Stimulated activated CD4-positive, alpha-beta T cell treated with anti-CD3 and anti-CD28 coated beads, Interleukin-2, amount 100 ng/mL, for 4 hours (primary cell): ENCODE results near the gene IL2RA.
"Not testable (repeated sequence)": the region's sequence is repeated elsewhere in the genome, so short reads cannot be mapped to it uniquely, and the experiment has no call there.

ENCODE experiments used
- DNase-seq: peaks from one replicate; pipeline ENCODE4 v3.0.0-alpha.2; 2020; ENCODE audit warnings: low read depth

IL2RA gene

DNA sequence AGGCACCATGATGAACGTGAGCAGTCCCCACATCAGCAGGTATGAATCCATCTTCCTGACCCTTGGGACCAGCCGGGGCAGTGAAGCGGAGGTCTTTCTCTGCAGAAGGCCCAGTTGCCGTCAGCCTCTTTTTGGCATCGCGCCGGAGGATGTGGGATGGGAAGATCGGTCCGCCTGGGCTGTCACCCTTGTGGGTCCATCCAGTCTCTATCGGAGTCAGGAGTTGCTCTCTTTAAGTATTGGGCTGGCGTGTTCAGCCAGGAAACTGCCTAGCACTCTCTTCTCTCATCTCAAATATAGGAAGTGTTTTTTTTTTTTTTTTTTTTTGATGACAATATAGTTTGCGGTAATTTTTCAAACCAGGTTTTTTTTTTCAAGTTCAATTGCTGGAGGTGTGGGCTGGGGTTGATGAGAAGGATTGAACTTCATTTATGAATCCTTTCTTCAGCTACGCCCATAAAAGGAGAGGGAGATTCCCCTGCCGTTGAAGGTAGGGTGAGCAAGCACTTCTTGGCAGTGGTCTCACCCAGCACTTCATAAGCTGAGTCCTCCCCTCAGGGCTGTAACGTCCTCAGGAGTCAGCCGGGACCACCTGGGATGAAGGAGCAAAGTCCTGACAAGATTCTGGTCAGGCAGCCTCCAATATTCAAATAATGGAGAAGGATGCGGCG is at the start of gene IL2RA:
Gene IL2RA, minus strand, starts transcription at position 267 of the 671 bp plus-strand sequence. Its CDS starts 216 bp downstream, at position 51.
- DNase-seq: peak; percentile 63

DNA sequence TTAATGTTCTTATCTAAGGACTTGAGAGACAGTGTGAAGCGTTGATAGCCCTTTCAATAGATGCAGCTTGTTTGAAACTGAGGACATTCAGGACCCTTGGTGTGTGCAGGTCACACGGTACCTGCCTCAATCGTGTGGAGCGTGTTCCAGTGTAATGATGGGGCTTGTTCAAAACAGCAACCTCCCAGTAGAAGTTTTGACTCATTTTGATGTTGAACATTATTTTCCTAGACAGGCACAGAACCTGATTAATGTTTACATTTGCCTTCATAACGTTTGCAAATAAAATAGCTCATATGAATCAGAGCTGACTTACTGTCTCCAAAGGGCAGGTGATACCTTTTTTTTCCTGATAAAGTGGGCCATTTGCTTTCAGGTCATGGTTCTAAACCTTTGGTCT is 48.0 kb upstream of the IL2RA start:
- no peak for DNase-seq

DNA sequence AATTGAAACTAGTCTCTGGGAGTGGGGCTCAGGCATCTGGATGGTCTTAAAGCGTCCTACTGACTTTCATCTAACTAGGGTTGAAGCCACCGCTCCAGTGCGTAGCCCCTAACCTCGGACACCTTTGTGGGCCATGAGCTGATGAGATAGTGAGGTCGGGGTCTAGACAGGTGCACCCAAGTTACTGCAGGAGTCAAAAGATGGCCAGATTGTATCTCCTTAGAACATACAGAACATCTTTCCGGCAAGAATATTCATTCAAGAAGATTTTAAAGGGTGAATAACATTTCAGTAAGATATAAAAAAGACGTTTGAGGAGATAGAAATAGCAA is 47.2 kb upstream of the IL2RA start:
- DNase-seq: no peak

DNA sequence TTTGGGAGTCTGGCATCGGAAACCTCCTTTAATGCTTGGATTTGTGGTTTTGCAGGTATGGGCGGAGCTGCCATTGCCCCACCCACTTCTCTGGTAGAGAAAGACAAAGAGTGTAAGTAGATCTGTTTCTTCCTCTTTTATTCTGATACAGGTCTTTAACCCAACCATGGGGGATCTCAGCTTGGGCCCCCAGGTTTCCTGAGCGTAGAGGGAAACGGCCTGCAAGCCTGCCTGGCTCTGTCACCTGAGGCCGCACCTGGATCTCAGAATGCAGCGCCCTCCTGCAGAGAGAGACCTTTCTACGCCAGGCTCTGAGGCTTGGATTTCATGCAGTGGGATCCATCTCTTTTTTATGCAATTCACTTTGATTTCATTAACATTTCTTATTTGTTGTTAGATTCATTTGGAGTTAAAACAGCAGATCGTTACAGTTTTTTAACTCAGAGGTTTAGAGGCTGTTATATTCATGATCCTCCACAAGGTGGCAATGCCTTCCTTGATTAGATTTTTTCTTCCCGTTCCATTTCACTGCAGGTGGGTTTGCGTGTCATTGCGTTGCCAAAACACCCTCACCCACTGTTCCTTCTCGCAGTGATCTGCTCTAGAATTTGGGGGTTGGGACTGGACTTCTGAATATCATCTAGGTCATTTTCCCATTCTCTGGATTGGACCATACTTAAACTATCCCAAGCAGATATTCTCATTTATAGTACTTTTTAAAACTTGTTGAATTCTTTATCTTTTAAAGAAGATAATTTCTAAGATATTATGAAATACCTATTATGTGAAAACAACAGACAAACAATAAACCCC is 46.7 kb upstream of the IL2RA start:
- DNase-seq: peak; percentile 21

DNA sequence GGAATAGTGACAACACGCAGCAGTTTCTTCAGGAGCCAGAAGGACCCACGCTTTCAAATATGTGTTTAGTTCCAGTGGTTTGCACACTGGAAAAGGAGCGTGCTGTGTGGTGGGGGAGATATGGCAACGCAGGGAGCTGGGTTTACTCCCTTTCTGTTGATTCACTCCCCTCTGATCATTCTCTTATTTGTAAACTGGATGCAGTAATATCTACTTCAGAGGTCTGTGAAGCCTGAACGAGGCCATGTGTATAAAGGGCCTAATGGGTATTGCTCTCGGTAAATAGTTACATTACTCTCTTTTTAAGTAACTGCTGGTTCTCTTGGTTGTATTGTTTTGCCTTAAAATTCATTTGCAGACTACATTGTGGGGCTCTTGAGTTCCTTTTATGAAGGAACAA is 45.9 kb upstream of the IL2RA start:
- DNase-seq: no peak

DNA sequence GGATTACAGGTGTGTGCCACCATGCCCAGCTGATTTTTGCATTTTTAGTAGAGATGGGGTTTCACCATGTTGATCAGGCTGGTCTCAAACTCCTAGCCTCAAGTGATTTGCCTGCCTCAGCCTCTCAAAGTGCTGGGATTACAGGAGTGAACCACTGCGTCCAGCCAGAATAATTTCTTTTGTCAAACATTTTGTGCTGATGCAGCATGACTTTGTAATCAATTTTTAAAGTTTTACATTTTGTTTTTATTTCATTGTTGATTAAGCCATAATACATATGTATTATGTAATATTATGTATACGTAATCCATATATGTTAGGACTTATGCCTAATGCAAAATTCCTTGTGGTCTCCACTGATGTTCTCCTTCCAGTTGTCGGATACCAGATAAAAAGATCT is 45.4 kb upstream of the IL2RA start:
- not testable (repeated sequence) for DNase-seq

DNA sequence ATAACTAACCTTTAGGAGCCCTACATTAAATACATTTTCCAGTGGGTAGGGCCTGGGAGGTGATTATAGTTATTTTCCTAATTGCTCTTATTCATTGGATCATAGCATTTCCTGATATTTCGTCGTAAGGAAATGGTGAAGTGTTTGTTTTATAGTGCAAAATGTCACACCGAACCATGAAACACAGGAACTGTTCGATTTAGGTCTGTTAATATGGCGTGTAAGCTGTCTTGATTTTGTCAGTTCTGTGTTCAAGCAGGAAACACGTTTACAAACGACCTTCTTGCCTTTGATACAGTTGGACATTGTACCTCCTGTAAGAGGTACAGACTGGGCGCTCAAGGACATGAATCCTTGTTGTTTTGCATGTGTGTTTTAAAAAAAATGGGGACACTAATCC is 41.4 kb upstream of the IL2RA start:
- no peak for DNase-seq

DNA sequence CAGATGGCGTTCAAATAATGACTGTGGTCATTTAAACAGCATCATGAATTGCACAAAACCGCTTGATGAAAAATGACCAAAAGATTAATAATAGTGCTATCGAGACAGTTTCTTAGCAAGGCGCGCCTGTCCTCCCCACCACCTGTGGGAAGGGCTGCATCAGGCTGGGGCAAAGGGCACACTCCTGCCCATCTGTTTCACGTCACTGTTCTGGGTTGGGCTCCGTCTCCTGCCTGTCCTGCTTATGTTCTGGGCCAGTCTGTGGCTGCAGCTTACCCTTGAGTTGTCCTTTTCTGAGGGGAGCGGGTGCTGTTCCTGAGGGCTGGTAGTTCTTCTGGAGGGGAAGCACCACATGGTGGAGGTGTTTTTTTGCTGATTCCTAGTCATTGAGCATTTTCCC is 40.0 kb upstream of the IL2RA start:
- DNase-seq: no peak

DNA sequence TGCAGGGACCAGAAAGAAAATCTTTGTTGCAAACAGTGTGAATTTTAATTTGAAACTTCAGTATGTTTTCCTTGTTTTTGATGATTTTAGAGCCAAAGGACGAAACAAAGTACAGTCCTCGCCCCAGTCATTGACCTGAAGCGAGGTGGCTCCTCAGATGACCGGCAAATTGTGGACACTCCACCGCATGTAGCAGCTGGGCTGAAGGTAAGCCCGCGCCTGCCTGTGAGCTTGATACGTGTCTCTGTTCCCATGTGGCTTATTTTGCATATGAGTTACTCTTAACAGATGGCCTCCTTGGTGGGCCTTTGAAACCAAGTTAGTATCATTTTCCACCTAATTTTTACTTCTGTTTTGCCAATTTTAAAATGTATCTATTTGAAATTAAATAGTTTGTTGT is 39.0 kb upstream of the IL2RA start:
- no peak for DNase-seq

DNA sequence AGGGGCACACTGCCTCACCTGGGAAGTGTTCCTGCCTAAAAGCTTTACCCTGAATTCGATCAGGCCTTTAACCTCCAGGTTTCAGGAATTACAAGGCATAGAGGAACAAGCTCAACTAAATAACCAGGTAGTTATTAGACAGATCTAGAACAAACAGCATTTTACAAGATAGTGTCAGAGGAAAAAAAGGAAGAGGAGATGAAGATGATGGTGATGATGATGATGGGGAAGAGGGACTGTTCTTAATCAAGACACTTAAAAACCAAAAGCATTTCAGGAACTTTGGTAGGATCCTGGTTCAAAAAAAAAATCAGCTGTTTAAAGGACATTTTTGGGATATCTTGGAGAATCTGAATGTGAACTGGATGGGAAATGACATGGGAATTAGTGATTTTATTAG is 38.2 kb upstream of the IL2RA start:
- no peak for DNase-seq

DNA sequence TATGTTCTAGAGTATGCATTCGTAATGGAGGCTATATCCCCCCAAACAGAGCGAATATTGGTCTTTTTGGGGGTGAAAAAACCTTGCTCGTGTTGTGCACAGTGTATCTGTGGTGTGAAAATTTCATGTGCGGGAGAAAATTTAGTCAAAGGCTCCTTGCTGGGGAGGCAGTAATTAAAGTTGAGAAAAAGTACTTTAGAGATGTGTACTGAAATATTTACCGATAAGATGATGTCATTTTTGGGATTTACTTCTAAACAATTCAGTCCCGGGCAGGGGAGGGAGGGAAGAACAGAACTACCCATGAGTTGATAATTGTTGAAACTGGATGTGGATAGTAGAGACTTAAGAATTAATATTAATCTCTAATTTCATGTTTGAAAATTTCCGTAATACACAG is 36.0 kb upstream of the IL2RA start:
- DNase-seq: no peak

DNA sequence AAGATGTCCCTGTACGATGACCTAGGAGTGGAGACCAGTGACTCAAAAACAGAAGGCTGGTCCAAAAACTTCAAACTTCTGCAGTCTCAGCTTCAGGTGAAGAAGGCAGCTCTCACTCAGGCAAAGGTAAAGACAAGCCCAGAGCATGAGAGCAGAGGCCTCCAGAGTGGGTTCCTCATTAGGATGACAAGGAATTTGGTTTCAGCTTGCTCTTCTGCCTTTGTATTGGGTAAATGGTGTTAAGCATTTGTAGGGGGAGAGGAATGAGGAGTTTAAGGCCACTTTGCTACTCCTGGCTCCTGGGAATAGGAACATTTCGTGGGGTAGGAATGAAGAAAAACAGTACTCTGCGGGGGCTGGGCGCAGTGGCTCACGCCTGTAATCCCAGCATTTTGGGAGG is 34.9 kb upstream of the IL2RA start:
- DNase-seq: no peak

DNA sequence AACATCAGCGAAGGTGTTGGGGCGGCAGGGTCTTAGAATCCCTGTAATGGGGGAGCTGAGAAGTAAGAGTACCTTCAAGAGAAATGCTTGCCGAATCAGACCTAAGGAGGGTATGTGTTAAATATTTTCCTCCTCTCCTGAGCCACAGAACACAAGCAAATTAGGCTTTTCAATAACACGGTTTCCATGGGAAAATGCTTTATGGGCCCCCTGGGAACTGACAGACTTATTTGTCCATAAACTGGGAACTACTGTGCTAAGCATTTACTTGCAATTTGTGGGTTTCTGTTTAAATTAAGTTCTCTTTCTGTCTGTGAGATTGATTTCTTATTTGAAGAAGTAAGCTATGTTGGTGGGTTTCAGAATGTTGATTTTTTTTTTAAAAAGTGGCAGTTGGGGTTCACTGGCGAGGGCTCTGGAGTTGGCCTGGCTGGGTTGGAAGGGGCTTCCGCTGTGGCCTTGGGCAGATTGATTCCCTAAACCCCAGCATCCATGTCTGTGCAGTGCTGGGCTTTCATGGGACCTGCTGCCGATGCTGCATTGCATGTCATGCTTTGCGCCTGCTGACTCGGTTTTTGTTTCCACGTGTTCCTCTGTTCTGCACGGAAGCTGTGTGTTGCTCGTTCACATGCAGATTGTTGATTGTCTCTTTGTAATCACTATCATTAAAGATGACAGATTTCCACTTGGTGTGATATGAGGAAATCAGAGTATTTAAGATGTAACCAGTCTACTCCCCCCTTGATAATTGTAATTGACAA is 33.8 kb upstream of the IL2RA start:
- DNase-seq: no peak

DNA sequence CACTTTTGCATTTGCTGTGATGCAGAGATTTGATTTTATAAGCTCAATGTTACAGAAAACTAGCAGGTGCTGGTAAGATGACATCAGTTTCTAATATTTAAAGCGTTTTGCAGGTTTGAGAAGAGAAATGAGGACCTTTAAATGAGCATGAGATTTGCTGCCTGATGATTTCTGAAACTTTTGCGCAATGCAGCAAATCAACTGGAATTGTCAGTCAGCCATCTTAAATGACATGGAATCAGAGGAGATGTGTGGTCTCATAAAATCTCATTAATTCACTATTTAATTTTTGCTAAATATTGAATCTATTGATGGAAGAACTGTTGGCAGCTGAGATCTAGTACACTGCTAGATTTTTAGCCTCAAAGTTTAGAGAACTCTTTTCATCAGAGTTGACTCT is 30.6 kb upstream of the IL2RA start:
- no peak for DNase-seq

DNA sequence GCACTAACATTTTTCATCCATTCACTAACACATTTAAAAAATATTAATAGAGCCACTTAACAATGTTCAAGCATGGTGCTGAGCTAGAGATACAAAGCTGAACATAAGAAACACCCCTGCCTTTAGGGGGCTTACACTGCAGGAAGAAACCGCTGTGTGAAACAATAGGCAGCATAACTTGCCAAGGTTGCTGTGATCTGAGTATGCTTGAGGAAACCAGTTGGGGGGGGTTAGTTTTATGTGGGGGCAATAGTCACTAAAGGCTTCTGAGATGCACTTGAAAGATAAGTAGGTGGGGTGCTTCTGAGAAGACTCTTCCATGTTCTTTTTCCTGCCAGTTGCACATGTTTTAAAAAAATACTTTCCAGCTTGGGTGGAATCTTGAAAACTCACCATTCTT is 29.5 kb upstream of the IL2RA start:
- DNase-seq: no peak

DNA sequence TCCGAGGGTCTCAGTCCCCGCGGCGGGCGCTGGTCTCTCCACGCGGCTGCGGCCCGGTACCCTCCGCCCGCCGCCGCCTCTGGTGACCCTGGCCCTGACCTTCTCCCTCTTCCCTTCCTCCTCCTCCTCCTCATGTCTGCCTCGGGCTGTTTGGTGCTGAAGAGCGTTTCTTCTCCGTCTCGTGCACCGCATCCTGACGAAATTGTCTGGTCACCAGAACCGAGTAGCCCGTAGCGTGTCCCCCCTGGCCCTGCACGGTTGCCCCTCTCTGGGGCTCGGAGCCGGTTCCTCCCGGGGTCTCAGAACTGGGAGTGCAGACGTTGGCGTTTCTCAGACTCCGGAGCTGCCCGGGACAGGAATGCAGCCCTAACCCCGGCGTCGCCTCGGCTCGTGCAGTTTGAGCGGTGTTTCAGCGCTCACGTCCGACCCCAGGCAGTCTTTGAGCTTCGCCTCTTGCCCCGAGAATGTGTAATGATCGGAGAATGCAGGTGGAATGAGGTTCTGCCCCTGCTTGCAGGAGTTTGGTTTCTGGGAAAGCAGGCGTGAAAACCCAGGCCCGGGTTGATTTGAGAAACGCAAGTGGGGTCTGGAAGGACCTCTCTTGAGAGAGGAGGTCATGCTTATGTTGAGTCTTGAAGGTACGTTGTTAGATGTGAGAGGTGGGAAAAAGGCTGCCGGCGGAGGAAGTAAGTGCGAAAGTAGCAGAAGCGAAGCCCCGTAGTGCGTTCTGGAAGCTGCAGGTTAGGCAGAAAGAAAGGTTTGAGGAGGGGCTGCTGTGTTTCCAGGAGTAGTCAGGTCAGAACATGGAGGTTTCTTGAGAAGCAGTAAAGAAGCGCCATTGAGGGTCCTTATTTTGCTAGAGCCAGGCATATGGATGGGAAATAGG is 27.4 kb upstream of the IL2RA start:
- DNase-seq: no peak

DNA sequence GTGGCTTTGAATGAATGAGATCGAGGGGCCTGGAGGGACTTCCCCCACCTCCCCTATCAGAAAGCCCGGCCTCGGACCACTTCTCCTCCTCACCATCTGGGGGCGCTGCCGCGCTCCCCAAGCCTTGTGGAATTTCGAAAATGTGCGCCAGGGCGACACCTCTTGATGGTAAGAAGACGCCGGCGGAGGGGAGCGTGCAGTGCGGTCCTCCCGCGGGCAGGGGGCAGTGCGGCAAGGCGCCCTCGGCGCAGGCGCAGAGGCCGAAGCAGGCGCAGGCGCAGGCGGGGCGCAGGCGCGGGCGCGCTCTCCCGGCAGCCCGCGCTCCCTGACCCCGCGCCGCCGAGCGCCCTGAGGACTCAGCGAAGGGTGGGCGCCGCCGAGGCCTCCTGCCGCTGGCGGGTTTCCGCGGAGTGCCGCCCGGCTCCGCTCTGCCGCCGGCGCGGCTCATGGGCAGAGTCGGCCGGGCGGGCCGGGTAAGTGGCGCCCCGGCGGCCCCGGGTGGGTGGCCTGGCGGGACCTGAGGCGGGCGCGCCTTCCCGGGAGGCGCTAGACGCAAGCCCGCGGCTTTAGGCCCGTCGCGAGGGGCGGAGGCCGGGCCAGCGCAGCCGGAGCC is 26.7 kb upstream of the IL2RA start, which contains the start of gene RBM17:
Gene RBM17, plus strand, starts transcription at position 314 of the 613 bp plus-strand sequence. CDS start 8,032 bp downstream, outside the sequence.
- DNase-seq: peak; percentile 97

DNA sequence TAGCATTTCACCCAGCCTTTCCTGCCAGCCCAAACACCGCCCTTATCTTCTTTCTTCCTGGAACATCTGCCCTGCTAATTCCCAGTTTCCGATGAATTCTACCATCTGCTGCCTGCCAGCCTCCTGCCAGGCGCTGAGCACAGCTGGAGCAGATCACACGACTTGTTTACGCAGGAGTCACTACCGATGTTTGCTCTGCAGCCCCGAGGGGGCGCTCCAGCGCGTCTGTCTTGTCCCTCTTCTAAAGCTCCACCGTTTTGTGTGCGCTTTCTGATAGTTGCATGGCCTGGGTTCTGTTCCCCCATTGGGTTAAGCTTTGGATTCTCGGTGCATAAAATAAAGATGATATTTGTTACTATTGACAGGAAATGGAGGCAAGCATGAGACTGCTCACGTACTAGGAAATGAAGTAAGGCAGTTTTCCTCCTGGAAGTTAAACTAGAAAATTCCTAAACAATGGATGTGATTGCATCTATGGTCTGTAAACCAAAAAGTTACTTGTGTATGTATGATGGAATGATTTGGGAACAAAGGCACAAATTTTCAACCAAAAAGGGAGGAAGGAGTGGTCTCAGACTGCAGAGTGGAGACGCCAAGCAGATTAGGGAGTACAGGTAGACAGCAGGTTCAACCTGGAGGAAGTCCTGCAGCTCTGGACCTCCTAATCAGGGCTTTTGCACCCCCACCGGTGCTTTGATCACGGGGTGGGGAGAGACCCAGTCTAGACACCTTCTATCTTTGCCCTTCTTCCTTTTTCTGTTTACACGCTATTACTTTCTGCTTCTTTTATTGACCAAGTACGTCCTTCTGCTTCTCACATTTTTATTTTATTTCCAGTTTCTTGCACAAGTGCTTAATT is 24.4 kb upstream of the IL2RA start:
- peak; percentile 81 for DNase-seq

DNA sequence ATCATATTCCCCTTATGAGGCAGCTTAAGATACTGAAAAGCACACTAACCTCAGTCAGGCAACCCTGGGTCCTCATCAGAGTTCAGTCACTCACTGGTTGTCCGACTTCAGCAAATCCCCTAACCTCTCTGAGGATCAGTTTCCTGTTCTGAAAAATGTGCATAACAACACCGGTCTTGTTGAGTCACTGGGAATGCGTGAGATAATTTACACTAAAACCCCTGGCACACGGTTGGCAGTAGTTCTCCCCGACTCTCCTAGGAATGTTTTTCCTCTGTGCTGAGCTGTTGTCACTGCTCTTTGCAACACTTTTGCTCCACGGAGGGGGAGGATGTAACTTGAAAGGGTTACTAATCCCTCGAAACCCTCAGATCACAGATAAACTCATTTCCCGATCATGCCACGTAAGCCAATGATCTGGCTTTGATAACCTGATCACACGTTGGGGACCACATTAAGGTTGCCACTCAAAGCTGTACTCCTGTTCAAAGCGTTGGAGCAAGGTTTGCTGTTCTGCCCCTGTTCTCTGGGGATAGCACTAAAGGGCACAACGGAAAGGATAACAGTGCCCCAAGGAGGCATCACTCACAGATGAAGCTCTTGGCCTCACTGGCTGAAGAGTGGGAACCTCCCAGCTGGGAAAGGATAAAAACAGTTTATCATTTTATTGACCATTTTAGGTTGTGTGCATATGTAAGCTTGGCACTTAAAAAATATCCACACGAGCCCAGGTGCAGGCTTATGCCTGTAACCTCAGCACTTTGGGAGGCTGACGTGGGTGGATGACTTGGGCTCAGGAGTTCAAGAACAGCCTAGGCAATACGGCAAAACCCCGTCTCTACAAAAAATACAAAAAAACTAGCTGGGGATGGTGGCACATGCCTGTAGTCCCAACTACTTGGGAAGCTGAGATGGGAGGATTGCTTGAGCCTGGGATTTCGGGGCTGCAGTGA is 21.6 kb upstream of the IL2RA start:
- DNase-seq: peak; percentile 53
